Ovary (tissue), 9 donors: ENCODE measurements around the gene SLAIN2. TPM values are rescaled to one million over a fixed set of nuclear protein-coding genes. Genes with fewer than 3 reads are reported as not detected.
"Not testable (repeated sequence)": the region's sequence is repeated elsewhere in the genome, so short reads cannot be mapped to it uniquely, and the experiment has no call there.

Source experiments
- DNase-seq, 5 donors: peaks; one replicate each; pipeline ENCODE4 v3.0.0-alpha.2; 2019 to 2020
- H3K27ac ChIP-seq, 2 donors: fragments of 200-600 bp; one replicate each; pipeline versions ENCODE4 v1.5.1 to v1.8.0; 2019 to 2022
- H3K27me3 ChIP-seq: fragments of 200-600 bp; one replicate; pipeline ENCODE4 v1.8.0; 2022
- H3K36me3 ChIP-seq: fragments of 200-600 bp; sonication (generic); one replicate; pipeline ENCODE4 v1.5.1; 2019
- H3K4me1 ChIP-seq: one replicate; pipeline ENCODE4 v1.8.1; 2013; ENCODE audit warnings: mild to moderate bottlenecking, moderate library complexity; ENCODE audit not compliant: insufficient read depth
- H3K4me3 ChIP-seq: fragments of 200-600 bp; sonication (generic); one replicate; pipeline ENCODE4 v1.5.1; 2017
- H3K9me3 ChIP-seq, 2 donors: fragments of 200-600 bp in 1 of 2; sonication (generic) in 1 of 2; one replicate each; pipeline versions ENCODE4 v1.5.1 to v1.8.1; 2013 to 2019; ENCODE audit warnings: mild to moderate bottlenecking in 1 of 2, moderate library complexity in 1 of 2
- EP300 ChIP-seq: sonication (generic); formaldehyde crosslinking; IDR thresholded peaks from one replicate; pipeline ENCODE4 v1.6.1; 2017; ENCODE audit warnings: antibody characterized with exemption
- POLR2A ChIP-seq: fragments of 450-650 bp; IDR thresholded peaks from one replicate; pipeline ENCODE4 v1.6.1; 2017; ENCODE audit warnings: antibody characterized with exemption, mild to moderate bottlenecking, moderate library complexity
- WGBS, 3 donors: extraction: QIAGEN DNeasy Blood & Tissue Kit in 1 of 3; methylation state at CpG; one replicate each; pipeline versions ENCODE4 v1.1.5 to v1.1.7; 2013 to 2017; 5-methylcytosine and 5-hydroxymethylcytosine counted together
- intact Hi-C, 4 donors: fragments of 100-400 bp; cut with DNase I; formaldehyde crosslinking; loops; one replicate each; pipeline versions ENCODE4 v1.11.0 to v1.15.1; 2022 to 2023
- polyA plus RNA-seq, 2 donors: library from polyadenylated mRNA; stranded (reverse); fragments of 200-250 nt in 1 of 2; fragments of 350-450 nt in 1 of 2; fragmentation: Illumina TruSeq in 1 of 2; extraction: RNeasy Lipid Tissue Mini Kit (QIAGEN cat#74804) in 1 of 2; gene quantifications; one replicate each; pipeline ENCODE4 v1.2.3, GENCODE V29; 2013 to 2014
- total RNA-seq, 7 donors: library from RNA; depleted of rRNA in 2 of 7; stranded (reverse); fragments of >200 nt in 2 of 7; fragmentation: NEBNext Ultra II Directional in 3 of 7; extraction: Animal tissue kit (Norgen Biotek cat#: 25700) in 3 of 7; gene quantifications; one replicate each; pipeline versions ENCODE4 v1.1.0 to v1.2.4, GENCODE V29; 2016 to 2023
- TF ChIP-seq, protein P1 (sequence below), 3 donors: fragments of 450-650 bp in 2 of 3; fragments of 200-600 bp in 1 of 3; IDR thresholded peaks; one replicate each; pipeline versions ENCODE4 v1.5.1 to v1.8.0; 2016 to 2022; ENCODE audit warnings: antibody characterized with exemption in 3 of 3, mild to moderate bottlenecking in 1 of 3
- donor health status: DM: no; HTN: no; CAD: no; lungs with moderate emphysema.
- donor health status: DM: no; HTN: no; CAD: no.
- donor health status: Bipolar disorder and iron deficiency.
- donor health status: DM: yes; HTN: yes; CAD: no.
- donor health status: DM: no; HTN: no; CAD: no.
- donor health status: DM: yes; HTN: yes; CAD: no.

SLAIN2 gene
- total and polyA plus RNA-seq, 9 donors, result 38.2 to 133 (median 81.7) TPM

DNA sequence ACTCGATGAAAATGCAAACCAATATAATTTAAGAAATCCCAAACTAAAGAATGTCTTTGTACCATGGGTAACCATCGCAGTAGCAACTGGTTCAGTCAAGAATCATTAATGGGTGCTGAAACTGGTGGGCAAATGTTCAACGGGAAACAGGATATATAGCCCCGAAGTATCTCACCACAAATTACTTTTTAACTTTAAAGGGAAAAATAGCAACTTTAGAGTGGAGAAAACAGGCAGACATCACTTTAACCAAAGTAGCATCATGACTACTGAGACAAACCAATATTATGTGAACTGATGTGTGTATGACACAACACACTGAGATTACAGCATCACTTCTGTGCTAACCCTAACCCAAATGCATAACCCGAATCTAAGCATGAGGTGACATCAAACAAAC lies 33.8 kb upstream of the SLAIN2 start:
- Histone ChIP-seq H3K27me3 (no peaks in the 10 kb centered on the region), H3K36me3 (no peaks in the 10 kb centered on the region), H3K9me3 (no peaks in the 10 kb centered on the region), H3K27ac (no peak overlapping the region), H3K4me3 (no peak overlapping the region), H3K4me1 (no peaks in the 10 kb centered on the region)
- DNase-seq, result no peak
- TF ChIP-seq EP300, result no peak
- TF ChIP-seq, protein P1, sequence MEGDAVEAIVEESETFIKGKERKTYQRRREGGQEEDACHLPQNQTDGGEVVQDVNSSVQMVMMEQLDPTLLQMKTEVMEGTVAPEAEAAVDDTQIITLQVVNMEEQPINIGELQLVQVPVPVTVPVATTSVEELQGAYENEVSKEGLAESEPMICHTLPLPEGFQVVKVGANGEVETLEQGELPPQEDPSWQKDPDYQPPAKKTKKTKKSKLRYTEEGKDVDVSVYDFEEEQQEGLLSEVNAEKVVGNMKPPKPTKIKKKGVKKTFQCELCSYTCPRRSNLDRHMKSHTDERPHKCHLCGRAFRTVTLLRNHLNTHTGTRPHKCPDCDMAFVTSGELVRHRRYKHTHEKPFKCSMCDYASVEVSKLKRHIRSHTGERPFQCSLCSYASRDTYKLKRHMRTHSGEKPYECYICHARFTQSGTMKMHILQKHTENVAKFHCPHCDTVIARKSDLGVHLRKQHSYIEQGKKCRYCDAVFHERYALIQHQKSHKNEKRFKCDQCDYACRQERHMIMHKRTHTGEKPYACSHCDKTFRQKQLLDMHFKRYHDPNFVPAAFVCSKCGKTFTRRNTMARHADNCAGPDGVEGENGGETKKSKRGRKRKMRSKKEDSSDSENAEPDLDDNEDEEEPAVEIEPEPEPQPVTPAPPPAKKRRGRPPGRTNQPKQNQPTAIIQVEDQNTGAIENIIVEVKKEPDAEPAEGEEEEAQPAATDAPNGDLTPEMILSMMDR (IDR thresholded peaks at IDR 0.05), result no peak
- no peak for TF ChIP-seq POLR2A
- 83 to 89% (median 87%) methylated on average over 5 of the region's 5 CpGs for WGBS, 3 donors
- intact Hi-C loops, result no loop called here

DNA sequence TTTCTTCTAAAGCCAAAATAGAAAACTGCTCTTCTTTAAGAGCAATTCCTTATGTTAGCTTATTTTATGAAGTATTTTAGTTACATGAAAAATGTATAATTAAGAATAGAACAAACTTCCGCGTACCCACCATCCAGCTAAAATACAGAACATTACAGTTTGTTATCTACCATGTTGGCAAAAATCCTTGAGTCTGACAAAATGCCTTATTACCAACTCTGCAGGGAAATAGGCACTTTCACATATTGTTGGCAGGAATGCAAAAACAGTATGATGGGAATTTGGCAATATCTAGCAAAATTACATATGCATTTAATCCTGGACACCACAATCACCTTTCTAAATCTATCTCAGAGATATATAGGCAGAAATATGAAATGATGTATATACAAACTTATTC lies 32.4 kb upstream of the SLAIN2 start:
- intact Hi-C loops, result no loop called here
- TF ChIP-seq POLR2A (no peak), EP300 (no peak)
- TF ChIP-seq, protein P1 (IDR thresholded peaks at IDR 0.05), result no peak
- no peak for DNase-seq
- no peak overlapping the region for H3K27ac ChIP-seq
- H3K27me3 ChIP-seq, result no peaks in the 10 kb centered on the region
- no peaks in the 10 kb centered on the region for H3K36me3 ChIP-seq
- 69 to 80% (median 80%) methylated on average over 2 of the region's 2 CpGs for WGBS, 3 donors
- H3K4me1 ChIP-seq, result no peaks in the 10 kb centered on the region
- no peak overlapping the region for H3K4me3 ChIP-seq
- no peaks in the 10 kb centered on the region for H3K9me3 ChIP-seq

DNA sequence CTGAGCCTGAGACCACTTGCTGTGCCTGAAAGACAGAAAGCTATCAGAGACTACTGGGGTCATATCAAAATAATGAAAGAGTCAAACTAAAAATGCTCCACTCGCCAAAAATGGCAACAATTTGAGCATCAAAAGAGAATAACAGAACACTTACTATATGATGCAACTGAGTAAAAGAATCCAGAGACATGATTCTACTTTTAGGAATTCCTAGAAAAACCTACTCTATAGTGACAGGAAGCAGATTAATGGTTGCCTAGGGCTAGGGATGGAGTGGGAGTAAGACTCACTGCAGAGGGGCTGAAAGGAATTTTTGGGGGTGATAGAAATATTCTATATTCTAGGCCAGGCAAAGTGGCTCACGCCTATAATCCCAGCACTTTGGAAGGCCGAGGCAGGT lies 29.4 kb upstream of the SLAIN2 start:
- Histone ChIP-seq H3K27ac (no peak overlapping the region), H3K4me1 (no peaks in the 10 kb centered on the region), H3K9me3 (no peaks in the 10 kb centered on the region), H3K27me3 (no peaks in the 10 kb centered on the region), H3K4me3 (no peak overlapping the region), H3K36me3 (no peaks in the 10 kb centered on the region)
- 73 to 87% (median 78%) methylated on average over 3 of the region's 3 CpGs for WGBS, 3 donors
- intact Hi-C loops, result no loop called here
- no peak for DNase-seq
- TF ChIP-seq, protein P1 (IDR thresholded peaks at IDR 0.05), result no peak
- TF ChIP-seq POLR2A, result no peak

DNA sequence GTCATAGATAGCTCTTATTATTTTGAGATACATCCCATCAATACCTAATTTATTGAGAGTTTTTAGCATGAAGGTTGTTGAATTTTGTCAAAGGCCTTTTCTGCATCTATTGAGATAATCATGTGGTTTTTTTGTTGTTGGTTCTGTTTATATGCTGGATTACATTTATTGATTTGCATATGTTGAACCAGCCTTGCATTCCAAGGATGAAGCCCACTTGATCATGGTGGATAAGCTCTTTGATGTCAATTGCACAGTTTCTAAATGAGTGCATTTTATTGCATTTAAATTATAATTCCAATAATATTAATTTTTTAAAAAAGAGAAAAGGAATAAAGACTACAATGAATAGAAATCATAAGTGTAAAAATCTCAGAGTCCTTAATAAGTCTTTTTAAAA lies 26.6 kb upstream of the SLAIN2 start:
- H3K4me3 ChIP-seq, DNase-seq, H3K27me3 ChIP-seq, H3K27ac ChIP-seq, H3K4me1 ChIP-seq, H3K9me3 ChIP-seq, intact Hi-C loops, H3K36me3 ChIP-seq: not testable (repeated sequence)

DNA sequence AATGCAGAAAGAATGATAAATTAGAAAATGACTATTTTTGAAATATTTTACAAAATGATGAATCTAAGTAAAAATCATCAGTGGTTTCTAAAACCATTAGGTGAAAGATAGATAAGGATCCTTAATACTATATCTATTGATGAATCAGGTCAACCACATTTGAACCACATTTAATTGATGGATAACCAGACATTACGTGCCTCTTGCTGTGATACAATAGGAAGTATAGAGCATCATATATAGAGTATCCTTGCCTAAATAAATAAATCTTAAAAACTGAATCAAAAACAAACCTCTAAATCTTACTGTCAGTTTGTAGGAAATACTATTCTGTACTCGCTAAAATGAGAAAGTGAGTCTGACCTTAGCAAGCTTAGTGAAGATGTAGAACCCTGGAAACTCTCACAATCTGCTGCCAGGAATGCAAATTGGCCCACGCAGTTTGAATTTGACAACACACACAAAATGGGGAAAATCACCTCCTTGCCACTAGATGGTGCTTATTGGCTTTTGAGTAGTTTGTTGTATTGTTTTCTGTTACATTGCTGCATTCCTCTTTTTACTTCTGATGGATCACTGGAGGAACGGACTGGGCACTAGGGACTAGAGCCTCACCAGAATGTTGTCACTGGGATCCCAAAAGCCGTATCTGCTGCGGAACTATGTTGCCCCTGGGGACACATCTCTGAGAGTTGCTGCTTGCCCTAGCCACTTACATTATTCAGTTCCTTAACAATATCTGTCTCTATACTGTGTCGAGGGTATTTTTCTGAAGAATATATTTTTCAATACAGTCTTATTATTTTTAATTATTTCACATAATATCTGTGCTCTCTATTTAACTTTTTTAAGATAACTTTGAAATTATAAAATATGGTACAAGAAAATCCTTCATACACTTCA lies 25.4 kb upstream of the SLAIN2 start:
- 34 to 39% (median 38%) methylated on average over 7 of the region's 7 CpGs for WGBS, 3 donors
- H3K27ac ChIP-seq, result no peak overlapping the region
- no peaks in the 10 kb centered on the region for H3K36me3 ChIP-seq
- no peaks in the 10 kb centered on the region for H3K9me3 ChIP-seq
- H3K4me1 ChIP-seq, result no peaks in the 10 kb centered on the region
- H3K27me3 ChIP-seq, result no peaks in the 10 kb centered on the region
- DNase-seq, result no peak
- H3K4me3 ChIP-seq, result no peak overlapping the region
- intact Hi-C loops, result no loop called here
- TF ChIP-seq, protein P1 (IDR thresholded peaks at IDR 0.05), result peak in 2 of 3 donors; percentile 13 to 25
- TF ChIP-seq POLR2A, result no peak
